GM21367 (cell line): ENCODE data around the gene CORO7.
"Not testable (repeated sequence)": the region's sequence is repeated elsewhere in the genome, so short reads cannot be mapped to it uniquely, and the experiment has no call there.

Experiments used
- ATAC-seq: cut with Tn5 transposase; IDR thresholded peaks from one replicate; pipeline ENCODE4 v1.9.1; 2021; ENCODE audit not compliant: unreplicated experiment

The CORO7 gene

DNA sequence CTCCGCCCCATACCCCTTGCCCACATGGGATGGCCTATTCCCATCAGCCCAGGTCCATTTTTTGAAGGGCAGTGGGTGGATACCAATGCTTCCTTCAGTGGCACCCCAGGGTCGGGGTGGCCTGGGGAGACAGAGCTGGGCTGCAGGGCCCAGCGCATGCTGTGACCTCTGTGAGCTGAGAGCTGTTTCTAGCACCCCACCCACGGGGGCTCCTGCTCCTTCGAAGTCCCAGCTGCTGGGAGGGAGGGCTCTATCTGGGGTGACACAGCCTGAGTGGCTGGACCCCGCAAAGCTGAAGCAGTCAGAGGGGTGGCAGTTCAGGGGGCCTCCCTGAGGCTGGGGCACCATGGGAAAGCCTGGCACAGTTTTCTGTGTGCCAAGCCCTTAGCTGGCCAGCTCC is 76.0 kb downstream of the CORO7 start:
- no peak for ATAC-seq

DNA sequence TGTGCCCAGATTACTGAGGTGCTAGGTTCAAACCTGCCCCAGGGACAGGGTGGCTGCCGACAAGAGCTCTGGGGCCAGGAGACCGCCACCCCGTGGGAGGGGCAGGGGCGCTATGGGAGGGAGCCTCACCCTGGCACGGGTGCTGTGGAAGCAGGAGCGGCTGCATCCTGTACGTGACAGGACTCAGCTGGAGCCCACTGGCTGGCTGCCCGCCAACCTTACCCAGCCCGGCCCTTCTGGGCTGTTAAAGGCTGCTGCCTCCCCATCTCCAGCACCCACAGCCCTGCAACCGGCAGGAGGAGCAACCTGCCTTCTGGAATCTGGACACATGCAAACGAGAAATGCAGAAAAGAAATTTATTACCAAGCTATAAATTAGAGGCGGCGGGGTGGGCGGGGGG is 76.5 kb downstream of the CORO7 start:
- ATAC-seq: no peak

GRCh38 chr16:4339455-4339854 is 76.9 kb downstream of the CORO7 start:
- ATAC-seq: no peak

DNA sequence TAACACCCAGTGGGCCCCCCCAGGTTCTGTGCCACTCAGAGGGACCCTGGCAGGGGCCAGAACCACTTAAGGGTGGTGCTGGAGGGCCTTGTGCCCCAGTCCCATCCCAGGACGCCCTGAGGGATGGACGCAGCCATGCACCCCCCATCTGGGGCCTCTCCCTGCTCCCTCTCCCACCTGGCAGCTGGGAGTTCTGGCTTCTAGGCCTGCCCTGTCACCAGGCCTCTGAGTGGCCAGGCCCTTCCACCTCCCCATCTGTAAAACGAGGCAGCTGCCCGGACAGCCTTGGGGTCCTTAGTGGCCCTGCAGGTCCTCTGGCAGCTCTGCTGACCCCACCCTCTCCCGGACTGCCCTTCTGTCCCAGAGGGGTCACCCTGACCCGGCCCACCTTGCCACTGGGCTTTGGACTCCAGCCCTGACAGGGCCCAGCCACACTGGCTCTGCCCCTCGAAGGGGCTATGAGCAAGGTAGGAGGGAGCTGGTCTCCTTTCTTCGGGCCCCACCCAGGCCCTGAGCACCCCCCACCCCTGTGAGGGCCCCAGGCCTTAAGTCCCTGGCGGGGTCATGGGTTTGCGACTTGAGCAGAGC is 77.6 kb downstream of the CORO7 start:
- ATAC-seq: no peak

DNA sequence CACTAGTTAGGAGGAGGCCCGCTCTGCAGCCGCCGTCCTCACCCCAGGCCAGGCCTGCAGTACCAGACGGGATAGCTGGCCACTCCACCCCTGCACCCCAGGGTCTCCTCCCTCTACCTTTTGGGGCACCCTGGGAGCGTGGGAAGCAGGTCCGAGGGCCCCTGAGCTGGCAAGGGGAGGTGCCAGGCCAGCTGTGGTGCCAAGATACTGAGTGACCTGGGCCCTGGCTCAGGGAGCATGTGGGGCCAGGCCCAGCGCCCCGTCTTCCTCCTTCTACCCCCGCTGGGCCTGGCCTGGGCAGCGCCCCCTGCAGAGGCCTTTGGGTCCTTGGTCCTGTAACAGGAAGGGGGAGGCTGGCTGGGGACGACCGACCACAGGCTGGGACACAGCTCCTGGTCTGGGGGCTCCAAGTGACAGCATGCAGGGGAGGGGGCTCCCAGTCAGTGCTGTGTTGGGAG is 78.2 kb downstream of the CORO7 start:
- no peak for ATAC-seq

DNA sequence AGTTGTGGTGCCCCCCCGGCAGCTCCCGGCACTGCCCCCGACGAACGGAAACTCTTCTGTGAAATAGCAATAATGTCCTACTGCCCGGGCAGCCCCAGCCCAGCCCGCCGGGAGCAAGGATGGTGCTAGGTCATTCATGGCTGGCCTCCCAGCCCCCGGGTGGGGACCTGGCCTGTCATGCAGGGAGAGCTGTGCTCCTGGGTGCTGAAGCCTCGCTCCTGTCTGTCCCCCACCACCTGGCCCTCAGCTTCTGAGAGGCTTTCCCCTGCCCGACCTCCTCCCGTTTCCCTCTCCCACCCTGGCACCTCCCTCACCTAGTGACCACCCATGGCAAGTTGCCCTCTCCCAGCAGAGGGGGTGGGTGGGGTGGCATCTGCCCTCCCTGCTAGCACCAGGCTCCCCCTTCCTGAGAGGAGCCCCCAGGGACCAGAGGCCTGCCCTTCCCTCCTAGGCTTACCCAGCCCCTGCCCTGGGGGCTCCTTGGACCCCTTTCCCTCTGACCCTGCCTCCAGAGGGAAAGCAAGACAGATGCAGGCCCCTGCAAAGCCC is 78.8 kb downstream of the CORO7 start:
- no peak for ATAC-seq

GRCh38 chr16:4336701-4337539 is 79.5 kb downstream of the CORO7 start:
- ATAC-seq: no peak

DNA sequence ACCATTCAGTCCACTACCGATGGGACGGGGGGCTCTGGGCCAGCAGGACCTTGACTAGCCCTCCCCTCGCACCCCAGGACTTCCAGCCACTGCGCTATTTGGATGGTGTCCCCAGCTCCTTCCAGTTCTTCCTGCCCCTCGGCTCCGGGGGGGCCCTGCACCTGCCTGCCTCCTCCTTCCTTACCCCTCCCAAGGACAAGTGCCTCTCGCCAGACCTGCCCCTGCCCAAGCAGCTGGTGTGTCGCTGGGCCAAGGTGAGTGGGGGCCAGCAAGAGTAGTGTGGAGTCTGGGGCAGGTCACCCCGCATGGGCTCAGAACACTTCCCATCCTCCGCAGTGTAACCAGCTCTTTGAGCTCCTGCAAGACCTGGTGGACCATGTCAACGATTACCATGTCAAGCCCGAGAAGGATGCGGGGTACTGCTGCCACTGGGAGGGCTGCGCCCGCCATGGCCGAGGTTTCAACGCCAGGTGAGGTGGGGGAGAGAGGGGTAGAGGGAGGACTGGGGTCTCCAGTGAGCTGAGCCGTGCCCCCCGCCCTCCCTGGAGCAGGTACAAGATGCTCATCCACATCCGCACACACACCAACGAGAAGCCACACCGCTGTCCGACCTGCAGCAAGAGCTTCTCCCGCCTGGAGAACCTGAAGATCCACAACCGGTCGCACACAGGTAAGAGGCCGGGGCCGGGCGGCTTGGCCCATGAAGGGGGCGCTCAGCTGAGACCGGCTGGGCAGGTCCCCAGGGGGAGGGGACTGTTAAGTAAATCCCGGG is 81.5 kb downstream of the CORO7 start:
- no peak for ATAC-seq

GRCh38 chr16:4333714-4334113 is 82.7 kb downstream of the CORO7 start:
- ATAC-seq: not testable (repeated sequence)

DNA sequence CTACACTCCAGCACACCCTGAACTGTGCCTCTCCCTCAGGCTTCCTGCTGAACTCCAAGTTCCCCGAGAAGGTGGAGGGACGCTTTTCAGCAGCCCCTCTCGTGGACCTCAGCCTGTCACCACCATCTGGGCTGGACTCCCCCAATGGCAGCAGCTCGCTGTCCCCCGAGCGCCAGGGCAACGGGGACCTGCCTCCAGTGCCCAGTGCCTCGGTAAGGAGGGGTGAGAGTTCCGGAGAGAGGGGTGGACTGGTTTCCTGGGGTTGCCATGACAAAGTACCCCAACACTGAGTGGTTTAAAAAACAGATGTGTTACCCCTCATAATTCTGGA is 83.1 kb downstream of the CORO7 start:
- no peak for ATAC-seq

- ATAC-seq: no peak
Observed at GRCh38 chr16:4332623-4333307, 83.6 kb downstream of the CORO7 start.

DNA sequence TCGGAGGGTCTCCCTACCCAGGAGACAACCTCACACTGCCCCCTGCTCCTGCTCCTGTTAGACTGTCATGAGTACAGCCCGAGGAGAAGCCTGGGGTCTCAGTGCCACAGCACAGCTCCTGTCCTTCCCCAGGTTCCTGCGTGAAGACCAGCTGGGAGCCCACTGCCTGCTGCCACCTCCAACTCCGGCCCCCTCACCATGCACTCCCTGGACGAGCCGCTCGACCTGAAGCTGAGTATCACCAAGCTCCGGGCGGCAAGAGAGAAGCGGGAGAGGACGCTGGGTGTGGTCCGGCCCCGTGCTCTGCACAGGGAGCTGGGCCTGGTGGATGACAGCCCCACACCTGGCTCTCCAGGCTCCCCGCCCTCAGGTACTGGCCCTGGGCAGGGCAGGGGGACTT is 84.3 kb downstream of the CORO7 start:
- ATAC-seq: no peak

- no peak for ATAC-seq
Observed at GRCh38 chr16:4330277-4330874, 86.0 kb downstream of the CORO7 start.

DNA sequence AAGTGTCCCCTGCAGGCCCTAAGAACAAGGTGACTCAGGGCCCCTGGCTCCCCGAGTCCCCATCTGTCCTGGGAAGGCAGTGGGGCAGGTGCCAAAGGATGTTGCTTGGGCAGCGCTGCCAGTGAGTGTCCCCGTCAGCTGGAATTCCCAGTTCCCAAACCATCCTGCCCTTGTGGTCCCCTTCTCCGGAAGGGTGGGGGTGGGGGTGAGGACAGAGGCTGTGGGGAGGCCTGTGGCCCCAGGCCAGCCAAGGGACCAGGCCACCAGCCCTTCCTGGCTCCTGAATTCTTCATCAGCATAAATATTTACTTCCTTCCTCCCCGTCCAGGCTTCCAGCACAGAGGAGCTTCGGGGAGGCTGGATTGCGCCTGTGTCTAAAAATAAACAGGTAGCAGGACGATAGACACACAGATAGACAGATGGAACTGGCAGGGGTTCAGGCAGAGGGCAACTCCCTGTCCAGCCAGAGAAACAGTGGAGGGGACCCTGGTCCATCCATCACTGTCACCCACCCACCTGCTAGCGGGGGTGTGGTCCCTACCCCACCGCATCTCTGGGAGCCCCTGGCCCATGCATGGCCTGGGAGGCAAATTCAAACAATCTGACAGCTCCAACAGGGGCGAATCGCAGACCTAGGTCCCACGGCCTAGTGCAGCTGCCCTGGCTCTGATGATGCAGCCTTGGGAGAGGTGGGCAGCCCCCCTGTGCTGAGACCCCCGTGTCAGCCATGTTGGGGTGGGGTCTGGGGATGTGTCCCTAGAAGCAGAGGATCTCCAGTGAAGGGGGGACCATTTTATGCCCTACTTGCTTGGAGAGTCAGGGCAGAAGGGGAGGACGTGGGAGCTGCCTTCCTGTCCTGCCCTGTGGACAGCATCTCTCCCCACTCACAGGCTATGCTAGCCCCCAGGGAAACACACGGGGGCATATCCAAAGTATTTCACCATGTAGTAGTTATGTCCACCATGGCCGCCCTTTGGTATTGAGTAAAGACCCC is 87.3 kb downstream of the CORO7 start:
- no peak for ATAC-seq

- ATAC-seq: no peak
Observed at GRCh38 chr16:4328046-4328781, 88.2 kb downstream of the CORO7 start.

GRCh38 chr16:4327386-4328045 is 88.9 kb downstream of the CORO7 start:
- no peak for ATAC-seq

GRCh38 chr16:4325253-4325758 is 91.1 kb downstream of the CORO7 start:
- no peak for ATAC-seq
